ENCODE measurements around the gene NFAT5.
"Not testable (repeated sequence)": the region's sequence is repeated elsewhere in the genome, so short reads cannot be mapped to it uniquely, and the experiment has no call there.

DNA sequence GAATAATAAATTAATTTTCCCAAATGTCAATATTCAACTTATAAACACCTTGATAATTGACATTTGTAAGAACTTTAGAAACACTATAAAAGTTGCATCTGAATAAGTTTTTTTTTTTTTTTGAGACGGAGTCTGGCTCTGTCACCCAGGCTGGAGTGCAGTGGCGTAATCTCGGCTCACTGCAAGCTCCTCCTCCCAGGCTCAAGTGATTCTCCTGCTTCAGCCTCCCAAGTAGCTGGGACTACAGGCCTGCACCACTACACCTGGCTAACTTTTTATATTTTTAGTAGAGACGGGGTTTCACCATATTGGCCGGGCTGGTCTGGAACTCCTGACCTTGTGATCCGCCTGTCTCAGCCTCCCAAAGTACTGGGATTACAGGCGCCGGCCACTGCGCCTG is 13.0 kb downstream of the NFAT5 start:
- TF ChIP-seq, protein P1, sequence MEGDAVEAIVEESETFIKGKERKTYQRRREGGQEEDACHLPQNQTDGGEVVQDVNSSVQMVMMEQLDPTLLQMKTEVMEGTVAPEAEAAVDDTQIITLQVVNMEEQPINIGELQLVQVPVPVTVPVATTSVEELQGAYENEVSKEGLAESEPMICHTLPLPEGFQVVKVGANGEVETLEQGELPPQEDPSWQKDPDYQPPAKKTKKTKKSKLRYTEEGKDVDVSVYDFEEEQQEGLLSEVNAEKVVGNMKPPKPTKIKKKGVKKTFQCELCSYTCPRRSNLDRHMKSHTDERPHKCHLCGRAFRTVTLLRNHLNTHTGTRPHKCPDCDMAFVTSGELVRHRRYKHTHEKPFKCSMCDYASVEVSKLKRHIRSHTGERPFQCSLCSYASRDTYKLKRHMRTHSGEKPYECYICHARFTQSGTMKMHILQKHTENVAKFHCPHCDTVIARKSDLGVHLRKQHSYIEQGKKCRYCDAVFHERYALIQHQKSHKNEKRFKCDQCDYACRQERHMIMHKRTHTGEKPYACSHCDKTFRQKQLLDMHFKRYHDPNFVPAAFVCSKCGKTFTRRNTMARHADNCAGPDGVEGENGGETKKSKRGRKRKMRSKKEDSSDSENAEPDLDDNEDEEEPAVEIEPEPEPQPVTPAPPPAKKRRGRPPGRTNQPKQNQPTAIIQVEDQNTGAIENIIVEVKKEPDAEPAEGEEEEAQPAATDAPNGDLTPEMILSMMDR (conservative IDR thresholded peaks at IDR 0.05; ENCODE audit: low read length): not testable (repeated sequence)
- not testable (repeated sequence) for TF ChIP-seq EZH2phosphoT487 (IDR thresholded peaks at IDR 0.05; ENCODE audit: borderline replicate concordance, low read depth, low read length)
